MCF 10A (cell line): ENCODE data around the gene PHF21A. TPM values are rescaled to one million over a fixed set of nuclear protein-coding genes. Genes with fewer than 3 reads are reported as not detected.

ENCODE experiments used
- BruUV-seq: library from RNA; stranded (reverse); fragments of 400-500 nt; replicated peaks from 2 replicates; lab custom pipeline; 2021; lab: Mats Ljungman, UMichigan
- CTCF ChIA-PET: fragments of 300-600 bp; sonication (Branson Sonifier 250); formaldehyde crosslinking; extraction: SDS; loops from one replicate; lab custom pipeline; 2021; ENCODE audit warnings: antibody characterized with exemption, inconsistent platforms; lab: Yijun Ruan, JAX
- POLR2A ChIA-PET: fragments of 300-600, 350-650 bp; sonication (Branson Sonifier 250); formaldehyde crosslinking; extraction: SDS; loops from one replicate; lab custom pipeline; 2020; ENCODE audit warnings: antibody characterized with exemption, inconsistent platforms; lab: Yijun Ruan, JAX
- DNase-seq: peaks from one replicate; pipeline ENCODE4 v3.0.0-alpha.2; 2018; ENCODE audit not compliant: unreplicated experiment
- H3K27ac Mint-ChIP-seq: one replicate; pipeline ENCODE4 v1.8.0; 2022; ENCODE audit warnings: mild to moderate bottlenecking, low read depth, mixed read lengths; ENCODE audit not compliant: unreplicated experiment
- H3K27me3 Mint-ChIP-seq: one replicate; pipeline ENCODE4 v1.8.0; 2022; ENCODE audit warnings: mixed read lengths; ENCODE audit not compliant: insufficient read depth, unreplicated experiment
- H3K36me3 Mint-ChIP-seq: one replicate; pipeline ENCODE4 v1.8.0; 2022; ENCODE audit warnings: mild to moderate bottlenecking, moderate library complexity, mixed read lengths; ENCODE audit not compliant: insufficient read depth, unreplicated experiment
- H3K4me1 Mint-ChIP-seq: one replicate; pipeline ENCODE4 v1.8.0; 2022; ENCODE audit warnings: mixed read lengths; ENCODE audit not compliant: insufficient read depth, unreplicated experiment
- H3K4me3 Mint-ChIP-seq: one replicate; pipeline ENCODE4 v1.8.0; 2022; ENCODE audit warnings: mild to moderate bottlenecking, moderate library complexity, mixed read lengths; ENCODE audit not compliant: unreplicated experiment
- H3K9me3 Mint-ChIP-seq: one replicate; pipeline ENCODE4 v1.8.0; 2022; ENCODE audit warnings: mixed read lengths; ENCODE audit not compliant: unreplicated experiment
- intact Hi-C: fragments of 100-400 bp; cut with micrococcal nuclease; formaldehyde crosslinking; loops from 2 replicates; pipeline ENCODE4 v1.14.1; 2022
- total RNA-seq: library from RNA; stranded (reverse); gene quantifications from 2 replicates; pipeline ENCODE4 v1.2.3, GENCODE V29; 2022
- TF ChIP-seq, protein P1 (sequence below): fragments of 200-600 bp; IDR thresholded peaks from one replicate; pipeline ENCODE4 v1.8.0; 2022; ENCODE audit warnings: antibody characterized with exemption, mild to moderate bottlenecking; ENCODE audit not compliant: unreplicated experiment

PHF21A gene
- total RNA-seq, 1 experiment from 2014 or later: 37.6 TPM

GRCh38 chr11:46134540-46134939 lies 13.3 kb upstream of the PHF21A start:
- Mint-ChIP-seq H3K9me3 (no peaks in the 10 kb centered on the region), H3K4me3 (no peak overlapping the region), H3K27me3 (no peaks in the 10 kb centered on the region), H3K27ac (no peak overlapping the region), H3K36me3 (no peaks in the 10 kb centered on the region), H3K4me1 (no peaks in the 10 kb centered on the region)
- DNase-seq: no peak
- POLR2A ChIA-PET: interaction anchor here (0.7 kb wide), 1 partner anchor 12 kb away, joined by 3 read pairs; no protein-coding TSS in a partner anchor
- CTCF ChIA-PET: interaction anchor here (0.6 to 1.3 kb wide), 8 partner anchors 8 to 217 kb away, joined by 3 to 7 read pairs (median 4); partner anchors contain the start of gene PEX16
- intact Hi-C loops: no loop called here
- no TSS peak for BruUV-seq
- TF ChIP-seq, protein P1, sequence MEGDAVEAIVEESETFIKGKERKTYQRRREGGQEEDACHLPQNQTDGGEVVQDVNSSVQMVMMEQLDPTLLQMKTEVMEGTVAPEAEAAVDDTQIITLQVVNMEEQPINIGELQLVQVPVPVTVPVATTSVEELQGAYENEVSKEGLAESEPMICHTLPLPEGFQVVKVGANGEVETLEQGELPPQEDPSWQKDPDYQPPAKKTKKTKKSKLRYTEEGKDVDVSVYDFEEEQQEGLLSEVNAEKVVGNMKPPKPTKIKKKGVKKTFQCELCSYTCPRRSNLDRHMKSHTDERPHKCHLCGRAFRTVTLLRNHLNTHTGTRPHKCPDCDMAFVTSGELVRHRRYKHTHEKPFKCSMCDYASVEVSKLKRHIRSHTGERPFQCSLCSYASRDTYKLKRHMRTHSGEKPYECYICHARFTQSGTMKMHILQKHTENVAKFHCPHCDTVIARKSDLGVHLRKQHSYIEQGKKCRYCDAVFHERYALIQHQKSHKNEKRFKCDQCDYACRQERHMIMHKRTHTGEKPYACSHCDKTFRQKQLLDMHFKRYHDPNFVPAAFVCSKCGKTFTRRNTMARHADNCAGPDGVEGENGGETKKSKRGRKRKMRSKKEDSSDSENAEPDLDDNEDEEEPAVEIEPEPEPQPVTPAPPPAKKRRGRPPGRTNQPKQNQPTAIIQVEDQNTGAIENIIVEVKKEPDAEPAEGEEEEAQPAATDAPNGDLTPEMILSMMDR: no peak

GRCh38 chr11:46134061-46134460 lies 12.8 kb upstream of the PHF21A start:
- Mint-ChIP-seq H3K27ac (no peak overlapping the region), H3K9me3 (no peaks in the 10 kb centered on the region), H3K4me3 (no peak overlapping the region), H3K27me3 (no peaks in the 10 kb centered on the region), H3K4me1 (no peaks in the 10 kb centered on the region), H3K36me3 (no peaks in the 10 kb centered on the region)
- TF ChIP-seq, protein P1: no peak
- ChIA-PET POLR2A (interaction anchor here (0.6 to 2.0 kb wide), 4 partner anchors 12 to 271 kb away, joined by 3 to 7 read pairs (median 3); no protein-coding TSS in a partner anchor), CTCF (interaction anchor here (0.6 to 1.3 kb wide), 8 partner anchors 8 to 242 kb away, joined by 3 to 7 read pairs (median 4); no protein-coding TSS in a partner anchor)
- no TSS peak for BruUV-seq
- intact Hi-C loops: no loop called here
- no peak for DNase-seq

- ChIA-PET POLR2A (interaction anchor here (1.3 to 2.0 kb wide), 2 partner anchors 11 to 107 kb away, joined by 3 to 7 read pairs; no protein-coding TSS in a partner anchor), CTCF (no interaction called here)
- no peaks in the 10 kb centered on the region for H3K36me3 Mint-ChIP-seq
- no peaks in the 10 kb centered on the region for H3K4me1 Mint-ChIP-seq
- intact Hi-C loops: no loop called here
- no TSS peak for BruUV-seq
- DNase-seq: no peak
- TF ChIP-seq, protein P1: no peak
- H3K4me3 Mint-ChIP-seq: no peak overlapping the region
- H3K9me3 Mint-ChIP-seq: no peaks in the 10 kb centered on the region
- H3K27ac Mint-ChIP-seq: no peak overlapping the region
- H3K27me3 Mint-ChIP-seq: no peaks in the 10 kb centered on the region
These were observed 11.9 kb upstream of the PHF21A start for GRCh38 chr11:46133119-46133518.

- BruUV-seq: no TSS peak
- Mint-ChIP-seq H3K4me1 (peaks cover 8% of the 10 kb centered on the region), H3K27me3 (no peaks in the 10 kb centered on the region), H3K36me3 (no peaks in the 10 kb centered on the region), H3K27ac (no peak overlapping the region), H3K9me3 (no peaks in the 10 kb centered on the region), H3K4me3 (no peak overlapping the region)
- intact Hi-C loops: no loop called here
- no peak for DNase-seq
- TF ChIP-seq, protein P1: no peak
- ChIA-PET POLR2A (interaction anchor here (0.7 kb wide), 2 partner anchors 20 to 29 kb away, joined by 3 read pairs; no protein-coding TSS in a partner anchor), CTCF (interaction anchor here (0.6 to 0.7 kb wide), 4 partner anchors 15 to 144 kb away, joined by 3 read pairs; no protein-coding TSS in a partner anchor)
These were observed 9.2 kb upstream of the PHF21A start for GRCh38 chr11:46130286-46130940.
